Measurements from ENCODE around the gene ME3.

DNA sequence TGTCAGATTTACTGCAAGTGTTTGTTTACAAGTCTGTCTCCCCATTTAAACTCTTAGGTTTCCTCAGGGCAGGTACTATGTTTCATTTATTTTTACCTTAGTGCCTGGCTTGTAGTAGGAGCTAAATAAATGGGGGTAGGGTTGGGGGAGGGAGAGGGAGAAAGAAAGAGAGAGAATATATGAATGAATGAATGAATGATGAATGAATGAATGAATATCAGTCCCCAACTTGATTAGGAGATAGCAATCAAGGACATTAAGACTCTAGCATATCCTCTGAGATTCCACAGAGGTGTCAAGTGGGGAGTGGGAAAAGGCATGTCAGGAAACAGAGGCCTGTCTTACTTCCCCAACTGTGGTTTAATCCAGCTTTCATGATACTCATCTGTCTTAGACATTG, 83.2 kb downstream of the ME3 start:
- TF ChIP-seq, protein P1, sequence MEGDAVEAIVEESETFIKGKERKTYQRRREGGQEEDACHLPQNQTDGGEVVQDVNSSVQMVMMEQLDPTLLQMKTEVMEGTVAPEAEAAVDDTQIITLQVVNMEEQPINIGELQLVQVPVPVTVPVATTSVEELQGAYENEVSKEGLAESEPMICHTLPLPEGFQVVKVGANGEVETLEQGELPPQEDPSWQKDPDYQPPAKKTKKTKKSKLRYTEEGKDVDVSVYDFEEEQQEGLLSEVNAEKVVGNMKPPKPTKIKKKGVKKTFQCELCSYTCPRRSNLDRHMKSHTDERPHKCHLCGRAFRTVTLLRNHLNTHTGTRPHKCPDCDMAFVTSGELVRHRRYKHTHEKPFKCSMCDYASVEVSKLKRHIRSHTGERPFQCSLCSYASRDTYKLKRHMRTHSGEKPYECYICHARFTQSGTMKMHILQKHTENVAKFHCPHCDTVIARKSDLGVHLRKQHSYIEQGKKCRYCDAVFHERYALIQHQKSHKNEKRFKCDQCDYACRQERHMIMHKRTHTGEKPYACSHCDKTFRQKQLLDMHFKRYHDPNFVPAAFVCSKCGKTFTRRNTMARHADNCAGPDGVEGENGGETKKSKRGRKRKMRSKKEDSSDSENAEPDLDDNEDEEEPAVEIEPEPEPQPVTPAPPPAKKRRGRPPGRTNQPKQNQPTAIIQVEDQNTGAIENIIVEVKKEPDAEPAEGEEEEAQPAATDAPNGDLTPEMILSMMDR (IDR thresholded peaks at IDR 0.05; ENCODE audit: insufficient read depth, low read length), result no peak
- TF ChIP-seq, protein P2, sequence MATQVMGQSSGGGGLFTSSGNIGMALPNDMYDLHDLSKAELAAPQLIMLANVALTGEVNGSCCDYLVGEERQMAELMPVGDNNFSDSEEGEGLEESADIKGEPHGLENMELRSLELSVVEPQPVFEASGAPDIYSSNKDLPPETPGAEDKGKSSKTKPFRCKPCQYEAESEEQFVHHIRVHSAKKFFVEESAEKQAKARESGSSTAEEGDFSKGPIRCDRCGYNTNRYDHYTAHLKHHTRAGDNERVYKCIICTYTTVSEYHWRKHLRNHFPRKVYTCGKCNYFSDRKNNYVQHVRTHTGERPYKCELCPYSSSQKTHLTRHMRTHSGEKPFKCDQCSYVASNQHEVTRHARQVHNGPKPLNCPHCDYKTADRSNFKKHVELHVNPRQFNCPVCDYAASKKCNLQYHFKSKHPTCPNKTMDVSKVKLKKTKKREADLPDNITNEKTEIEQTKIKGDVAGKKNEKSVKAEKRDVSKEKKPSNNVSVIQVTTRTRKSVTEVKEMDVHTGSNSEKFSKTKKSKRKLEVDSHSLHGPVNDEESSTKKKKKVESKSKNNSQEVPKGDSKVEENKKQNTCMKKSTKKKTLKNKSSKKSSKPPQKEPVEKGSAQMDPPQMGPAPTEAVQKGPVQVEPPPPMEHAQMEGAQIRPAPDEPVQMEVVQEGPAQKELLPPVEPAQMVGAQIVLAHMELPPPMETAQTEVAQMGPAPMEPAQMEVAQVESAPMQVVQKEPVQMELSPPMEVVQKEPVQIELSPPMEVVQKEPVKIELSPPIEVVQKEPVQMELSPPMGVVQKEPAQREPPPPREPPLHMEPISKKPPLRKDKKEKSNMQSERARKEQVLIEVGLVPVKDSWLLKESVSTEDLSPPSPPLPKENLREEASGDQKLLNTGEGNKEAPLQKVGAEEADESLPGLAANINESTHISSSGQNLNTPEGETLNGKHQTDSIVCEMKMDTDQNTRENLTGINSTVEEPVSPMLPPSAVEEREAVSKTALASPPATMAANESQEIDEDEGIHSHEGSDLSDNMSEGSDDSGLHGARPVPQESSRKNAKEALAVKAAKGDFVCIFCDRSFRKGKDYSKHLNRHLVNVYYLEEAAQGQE (IDR thresholded peaks at IDR 0.05; ENCODE audit: insufficient replicate concordance, low read depth), result no peak
- no peak for TF ChIP-seq GABPA (IDR thresholded peaks at IDR 0.05; ENCODE audit: low read depth)

All from HL-60 (cell line).